ENCODE data around the gene DAPK2. TPM values are rescaled to one million over a fixed set of nuclear protein-coding genes. Genes with fewer than 3 reads are reported as not detected.

The DAPK2 gene
- total RNA-seq, 4 donors from 2014 or later: 13.1 to 30.8 (median 26.4) TPM

GRCh38 chr15:63895194-63895593, 151.1 kb downstream of the DAPK2 start:
- DNase-seq (ENCODE audit: low spot score in 2 of 2): no peak
- no peak for TF ChIP-seq POLR2AphosphoS5 (IDR thresholded peaks at IDR 0.05)
- TF ChIP-seq POLR2A (IDR thresholded peaks at IDR 0.05): no peak
- TF ChIP-seq EP300 (IDR thresholded peaks at IDR 0.05): no peak
- TF ChIP-seq, protein P1, sequence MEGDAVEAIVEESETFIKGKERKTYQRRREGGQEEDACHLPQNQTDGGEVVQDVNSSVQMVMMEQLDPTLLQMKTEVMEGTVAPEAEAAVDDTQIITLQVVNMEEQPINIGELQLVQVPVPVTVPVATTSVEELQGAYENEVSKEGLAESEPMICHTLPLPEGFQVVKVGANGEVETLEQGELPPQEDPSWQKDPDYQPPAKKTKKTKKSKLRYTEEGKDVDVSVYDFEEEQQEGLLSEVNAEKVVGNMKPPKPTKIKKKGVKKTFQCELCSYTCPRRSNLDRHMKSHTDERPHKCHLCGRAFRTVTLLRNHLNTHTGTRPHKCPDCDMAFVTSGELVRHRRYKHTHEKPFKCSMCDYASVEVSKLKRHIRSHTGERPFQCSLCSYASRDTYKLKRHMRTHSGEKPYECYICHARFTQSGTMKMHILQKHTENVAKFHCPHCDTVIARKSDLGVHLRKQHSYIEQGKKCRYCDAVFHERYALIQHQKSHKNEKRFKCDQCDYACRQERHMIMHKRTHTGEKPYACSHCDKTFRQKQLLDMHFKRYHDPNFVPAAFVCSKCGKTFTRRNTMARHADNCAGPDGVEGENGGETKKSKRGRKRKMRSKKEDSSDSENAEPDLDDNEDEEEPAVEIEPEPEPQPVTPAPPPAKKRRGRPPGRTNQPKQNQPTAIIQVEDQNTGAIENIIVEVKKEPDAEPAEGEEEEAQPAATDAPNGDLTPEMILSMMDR (IDR thresholded peaks at IDR 0.05): no peak
- 92% methylated on average over 6 of the region's 6 CpGs for WGBS
- Histone ChIP-seq H3K36me3 (no peaks in the 10 kb centered on the region), H3K27ac (no peak overlapping the region), H3K4me1 (peaks cover 32% of the 10 kb centered on the region), H3K27me3 (no peaks in the 10 kb centered on the region), H3K9me3 (no peaks in the 10 kb centered on the region), H3K4me3 (no peak overlapping the region)

DNA sequence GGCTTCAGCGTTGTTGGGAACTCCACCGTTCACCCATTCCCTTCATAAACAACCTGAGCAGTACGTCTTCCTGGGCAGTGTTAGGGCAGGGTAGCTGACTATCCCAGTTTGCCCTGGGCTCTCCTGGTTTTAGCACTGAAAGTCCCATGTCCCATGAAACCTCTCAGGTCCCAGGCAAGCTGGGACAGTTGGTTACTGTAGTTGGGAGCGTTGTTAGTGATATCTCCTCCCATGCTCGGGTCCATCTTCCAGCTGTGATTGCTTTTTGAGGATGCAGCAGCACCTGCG, 151.7 kb downstream of the DAPK2 start:
- DNase-seq (ENCODE audit: low spot score in 2 of 2): no peak
- H3K4me1 ChIP-seq: peaks cover 32% of the 10 kb centered on the region
- H3K9me3 ChIP-seq: no peaks in the 10 kb centered on the region
- no peaks in the 10 kb centered on the region for H3K27me3 ChIP-seq
- H3K4me3 ChIP-seq: no peak overlapping the region
- H3K36me3 ChIP-seq: no peaks in the 10 kb centered on the region
- 91% methylated on average over 5 of the region's 6 CpGs for WGBS
- TF ChIP-seq EP300 (IDR thresholded peaks at IDR 0.05) (no peak), POLR2A (IDR thresholded peaks at IDR 0.05) (no peak), POLR2AphosphoS5 (IDR thresholded peaks at IDR 0.05) (no peak)
- TF ChIP-seq, protein P1 (IDR thresholded peaks at IDR 0.05): no peak
- H3K27ac ChIP-seq: no peak overlapping the region

DNA sequence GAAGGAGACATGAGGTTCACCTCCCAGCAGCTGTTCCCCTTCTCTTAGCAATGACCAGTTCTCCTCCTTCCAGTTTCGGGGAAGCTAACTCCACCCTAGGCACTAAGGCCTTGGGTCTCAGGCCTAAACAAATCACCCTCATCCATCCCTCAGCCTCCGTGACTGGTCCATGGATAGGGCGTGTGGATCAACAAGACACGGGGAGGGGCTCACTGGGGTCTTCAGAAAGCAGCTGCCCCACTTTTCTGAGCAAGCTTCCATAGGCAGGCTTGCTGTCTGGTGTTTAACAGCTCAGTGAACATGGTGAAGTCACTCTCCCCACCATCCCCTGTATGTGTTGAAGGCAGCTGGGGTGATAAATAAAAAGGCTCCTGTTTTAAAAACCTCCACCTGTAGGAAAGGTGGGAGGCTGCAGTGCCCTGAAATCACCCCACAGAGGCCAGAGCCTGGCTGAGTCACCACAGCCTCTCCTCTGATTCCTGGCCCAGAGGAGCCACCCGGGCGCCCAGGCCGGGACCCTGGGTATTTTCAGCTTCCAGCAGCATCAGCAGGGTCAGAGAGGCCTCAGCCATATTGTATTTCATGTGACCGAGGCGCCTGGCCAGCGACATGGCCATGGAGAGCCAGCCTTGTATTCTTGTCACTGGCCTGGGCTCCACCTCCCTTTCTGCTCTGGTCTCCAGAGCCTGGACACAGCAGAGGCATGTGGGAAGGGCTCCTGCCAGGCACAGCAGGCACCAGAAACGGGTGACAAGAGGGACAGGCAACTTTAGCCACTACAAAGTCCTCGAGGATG, 152.2 kb downstream of the DAPK2 start:
- peaks cover 30% of the 10 kb centered on the region for H3K4me1 ChIP-seq
- no peak overlapping the region for H3K27ac ChIP-seq
- no peaks in the 10 kb centered on the region for H3K36me3 ChIP-seq
- no peak for TF ChIP-seq EP300 (IDR thresholded peaks at IDR 0.05)
- TF ChIP-seq, protein P1 (IDR thresholded peaks at IDR 0.05): no peak
- TF ChIP-seq POLR2AphosphoS5 (IDR thresholded peaks at IDR 0.05): no peak
- TF ChIP-seq POLR2A (IDR thresholded peaks at IDR 0.05): no peak
- 88% methylated on average over 9 of the region's 12 CpGs for WGBS
- no peaks in the 10 kb centered on the region for H3K9me3 ChIP-seq
- no peak for DNase-seq (ENCODE audit: low spot score in 2 of 2)
- H3K4me3 ChIP-seq: no peak overlapping the region
- H3K27me3 ChIP-seq: no peaks in the 10 kb centered on the region

DNA sequence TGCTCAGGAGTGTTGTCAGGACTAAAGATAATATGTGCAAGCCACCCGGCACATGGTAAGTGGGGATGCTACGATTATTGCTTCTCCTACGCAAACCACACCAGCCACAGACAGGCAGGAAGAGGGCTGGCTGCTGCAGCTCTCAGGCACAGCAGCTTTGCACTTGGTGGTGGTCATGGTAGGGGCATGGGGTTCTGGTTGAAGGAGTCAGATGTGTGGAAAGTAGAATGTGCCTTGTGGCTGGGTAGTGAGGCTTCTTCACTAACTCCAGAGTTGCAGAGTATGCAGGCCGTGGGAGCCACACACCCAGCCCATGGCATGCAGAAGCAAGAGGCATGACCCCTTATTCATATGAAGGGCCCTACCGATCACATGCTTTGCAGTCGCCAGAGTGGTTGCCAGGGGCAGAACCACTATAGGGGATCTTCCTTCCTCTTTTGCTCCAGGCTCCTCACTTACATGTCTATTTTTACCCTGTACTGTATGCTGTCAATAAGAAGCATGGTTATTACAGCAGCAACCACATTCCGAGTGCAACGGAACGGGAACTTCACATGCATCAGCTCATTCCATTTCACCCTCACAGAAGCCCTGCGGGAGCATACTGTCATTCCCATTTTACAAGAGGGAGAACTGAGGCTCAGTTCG, 153.4 kb downstream of the DAPK2 start:
- TF ChIP-seq, protein P1 (IDR thresholded peaks at IDR 0.05): no peak
- TF ChIP-seq EP300 (IDR thresholded peaks at IDR 0.05): no peak
- TF ChIP-seq POLR2A (IDR thresholded peaks at IDR 0.05): no peak
- no peak for TF ChIP-seq POLR2AphosphoS5 (IDR thresholded peaks at IDR 0.05)
- Histone ChIP-seq H3K27ac (no peak overlapping the region), H3K4me1 (peaks cover 27% of the 10 kb centered on the region), H3K9me3 (no peaks in the 10 kb centered on the region), H3K36me3 (no peaks in the 10 kb centered on the region), H3K4me3 (no peak overlapping the region), H3K27me3 (no peaks in the 10 kb centered on the region)
- WGBS: 80% methylated on average over 11 of the region's 11 CpGs
- DNase-seq (ENCODE audit: low spot score in 2 of 2): no peak

- 61% methylated on average over 3 of the region's 3 CpGs for WGBS
- peaks cover 18% of the 10 kb centered on the region for H3K4me1 ChIP-seq
- DNase-seq (ENCODE audit: low spot score in 2 of 2): no peak
- no peaks in the 10 kb centered on the region for H3K9me3 ChIP-seq
- no peak overlapping the region for H3K4me3 ChIP-seq
- H3K27ac ChIP-seq: no peak overlapping the region
- no peaks in the 10 kb centered on the region for H3K27me3 ChIP-seq
- H3K36me3 ChIP-seq: no peaks in the 10 kb centered on the region
- TF ChIP-seq POLR2A (IDR thresholded peaks at IDR 0.05) (no peak), POLR2AphosphoS5 (IDR thresholded peaks at IDR 0.05) (no peak), EP300 (IDR thresholded peaks at IDR 0.05) (no peak)
- TF ChIP-seq, protein P1 (IDR thresholded peaks at IDR 0.05): no peak
Measured at GRCh38 chr15:63891768-63892133, 154.5 kb downstream of the DAPK2 start.
